ENCODE data around the gene PRR29. TPM values are rescaled to one million over a fixed set of nuclear protein-coding genes. Genes with fewer than 3 reads are reported as not detected.

The PRR29 gene
- total RNA-seq, 1 experiment from 2014 or later, result not detected

DNA sequence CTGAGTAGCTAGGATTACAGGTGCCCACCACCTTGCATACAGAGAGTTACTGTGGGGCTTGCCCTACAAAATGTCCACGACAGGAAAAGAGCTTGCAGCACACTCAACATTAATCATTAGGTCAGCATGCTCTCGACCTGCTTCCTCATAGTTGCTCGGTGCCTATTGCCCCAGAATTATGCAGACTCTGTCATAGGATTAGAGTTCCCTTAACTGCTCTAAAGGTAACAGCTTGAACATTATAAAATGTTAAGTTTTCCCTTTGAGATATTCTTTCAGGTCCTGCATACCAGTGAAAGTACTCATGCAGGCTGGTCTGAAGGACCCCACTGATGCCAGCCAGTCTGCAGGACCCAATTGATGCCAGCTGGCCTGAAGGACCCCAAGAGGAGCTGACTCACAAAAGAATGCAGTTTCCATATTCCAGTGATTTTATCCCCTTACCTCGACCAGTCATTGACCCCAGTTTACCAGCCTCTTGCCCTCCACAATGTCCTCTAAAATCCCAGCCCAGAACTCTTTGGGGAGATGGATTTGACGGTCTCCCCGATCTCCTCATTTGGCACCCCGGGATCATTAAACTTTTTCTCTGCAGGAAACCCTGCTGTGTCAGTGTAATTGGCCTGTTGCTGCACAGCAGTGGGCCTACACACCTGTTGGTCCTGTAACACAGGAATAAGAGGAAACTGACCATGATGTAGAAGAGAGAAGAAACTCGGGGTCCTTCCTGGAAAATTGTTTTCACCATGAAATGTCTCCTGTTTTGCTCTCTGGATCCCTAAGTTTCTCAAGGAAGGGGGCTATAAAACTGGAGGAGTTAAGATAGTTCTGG is 11.6 kb downstream of the PRR29 start:
- no peaks in the 10 kb centered on the region for H3K9me3 ChIP-seq (ENCODE audit: low read depth, low read length, poor library complexity, severe bottlenecking)
- no peak overlapping the region for H3K27ac ChIP-seq (ENCODE audit: low read depth, low read length, poor library complexity, severe bottlenecking)
- no peak overlapping the region for H3K4me3 ChIP-seq (ENCODE audit: low read depth, low read length, poor library complexity, severe bottlenecking)
- H3K36me3 ChIP-seq (ENCODE audit: insufficient read depth, low read length, poor library complexity, severe bottlenecking), result no peaks in the 10 kb centered on the region
- ChIA-PET POLR2A (ENCODE audit: low non-redundant PET) (no interaction called here), CTCF (no interaction called here)
- intact Hi-C loops (cut with micrococcal nuclease; ENCODE audit: unreplicated experiment), result no loop called here
- TF ChIP-seq, protein P1, sequence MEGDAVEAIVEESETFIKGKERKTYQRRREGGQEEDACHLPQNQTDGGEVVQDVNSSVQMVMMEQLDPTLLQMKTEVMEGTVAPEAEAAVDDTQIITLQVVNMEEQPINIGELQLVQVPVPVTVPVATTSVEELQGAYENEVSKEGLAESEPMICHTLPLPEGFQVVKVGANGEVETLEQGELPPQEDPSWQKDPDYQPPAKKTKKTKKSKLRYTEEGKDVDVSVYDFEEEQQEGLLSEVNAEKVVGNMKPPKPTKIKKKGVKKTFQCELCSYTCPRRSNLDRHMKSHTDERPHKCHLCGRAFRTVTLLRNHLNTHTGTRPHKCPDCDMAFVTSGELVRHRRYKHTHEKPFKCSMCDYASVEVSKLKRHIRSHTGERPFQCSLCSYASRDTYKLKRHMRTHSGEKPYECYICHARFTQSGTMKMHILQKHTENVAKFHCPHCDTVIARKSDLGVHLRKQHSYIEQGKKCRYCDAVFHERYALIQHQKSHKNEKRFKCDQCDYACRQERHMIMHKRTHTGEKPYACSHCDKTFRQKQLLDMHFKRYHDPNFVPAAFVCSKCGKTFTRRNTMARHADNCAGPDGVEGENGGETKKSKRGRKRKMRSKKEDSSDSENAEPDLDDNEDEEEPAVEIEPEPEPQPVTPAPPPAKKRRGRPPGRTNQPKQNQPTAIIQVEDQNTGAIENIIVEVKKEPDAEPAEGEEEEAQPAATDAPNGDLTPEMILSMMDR (conservative IDR thresholded peaks at IDR 0.05; ENCODE audit: low read depth, low read length), result no peak
- TF ChIP-seq EZH2 (IDR thresholded peaks at IDR 0.05; ENCODE audit: borderline replicate concordance, low read depth, low read length, poor library complexity, severe bottlenecking), result no peak
- no TSS peak for BruUV-seq (replicated peaks)
- no peaks in the 10 kb centered on the region for H3K4me1 ChIP-seq (ENCODE audit: insufficient read depth, low read length, poor library complexity, severe bottlenecking)
- no peak for DNase-seq (ENCODE audit: low spot score)
- peaks cover 3% of the 10 kb centered on the region for H3K27me3 ChIP-seq (replicated peaks; ENCODE audit: insufficient read depth, low read depth, low read length, poor library complexity)

DNA sequence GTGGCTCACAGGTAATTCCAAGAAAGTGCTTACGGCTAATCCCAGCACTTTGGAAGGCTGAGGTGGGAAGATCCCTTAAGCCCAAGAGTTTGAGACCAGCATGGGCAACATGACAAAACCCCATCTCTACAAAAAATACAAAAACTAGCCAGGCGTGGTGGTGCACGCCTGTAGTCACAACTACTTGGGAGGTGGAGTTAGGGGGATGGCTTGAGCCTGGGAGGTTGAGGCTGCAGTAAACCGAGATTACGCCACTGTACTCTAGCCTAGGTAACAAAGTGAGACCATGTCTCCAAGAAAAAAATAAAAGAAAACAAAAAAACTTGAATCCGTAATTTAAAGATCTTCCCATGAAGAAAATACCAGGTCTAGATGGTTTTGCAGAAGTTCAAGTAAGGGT is 17.3 kb downstream of the PRR29 start:
- Histone ChIP-seq H3K4me3 (ENCODE audit: low read depth, low read length, poor library complexity, severe bottlenecking) (no peak overlapping the region), H3K27me3 (replicated peaks; ENCODE audit: insufficient read depth, low read depth, low read length, poor library complexity) (peaks cover 2% of the 10 kb centered on the region)

DNA sequence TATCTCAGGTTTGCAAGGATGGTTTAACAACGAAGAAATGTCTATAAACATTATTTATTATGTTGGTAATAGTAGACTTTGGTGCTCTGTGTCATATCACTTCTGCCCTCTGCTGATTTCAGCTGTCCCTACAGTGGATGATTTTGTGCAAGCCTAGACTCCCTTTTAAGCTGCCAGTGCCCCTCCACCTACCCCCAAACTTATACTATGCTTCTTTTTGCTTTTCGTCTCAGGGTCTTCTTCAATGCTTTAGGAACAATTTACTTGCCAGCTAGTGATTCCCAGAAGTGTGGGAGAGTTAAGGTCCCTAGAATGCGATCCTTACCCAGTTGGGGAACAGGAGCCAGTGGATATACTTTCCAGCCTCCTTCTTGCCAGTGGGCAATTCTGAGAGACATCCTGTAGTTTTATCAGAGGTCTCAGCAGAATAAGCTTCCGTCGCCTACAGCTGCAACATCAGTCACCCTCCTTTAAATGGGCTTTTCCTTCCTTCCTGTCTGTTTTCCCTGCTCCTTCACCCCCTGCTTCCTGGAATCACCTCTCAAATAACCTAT is 18.2 kb downstream of the PRR29 start:
- POLR2A ChIA-PET (ENCODE audit: low non-redundant PET), result interaction anchor here (0.6 kb wide), 1 partner anchor 395 kb away, joined by 3 read pairs; no protein-coding TSS in a partner anchor
- no peaks in the 10 kb centered on the region for H3K4me1 ChIP-seq (ENCODE audit: insufficient read depth, low read length, poor library complexity, severe bottlenecking)
- CTCF ChIA-PET, result interaction anchor here (1.2 kb wide), 1 partner anchor 9 kb away, joined by 5 read pairs; no protein-coding TSS in a partner anchor
- no peaks in the 10 kb centered on the region for H3K36me3 ChIP-seq (ENCODE audit: insufficient read depth, low read length, poor library complexity, severe bottlenecking)
- no peak overlapping the region for H3K27ac ChIP-seq (ENCODE audit: low read depth, low read length, poor library complexity, severe bottlenecking)
- intact Hi-C loops (cut with micrococcal nuclease; ENCODE audit: unreplicated experiment), result no loop called here
- DNase-seq (ENCODE audit: low spot score), result no peak
- TF ChIP-seq, protein P1 (conservative IDR thresholded peaks at IDR 0.05; ENCODE audit: low read depth, low read length), result peak; percentile 26; the same call in 1 of the 2 replicates
- TF ChIP-seq EZH2 (IDR thresholded peaks at IDR 0.05; ENCODE audit: borderline replicate concordance, low read depth, low read length, poor library complexity, severe bottlenecking), result no peak
- no peak overlapping the region for H3K4me3 ChIP-seq (ENCODE audit: low read depth, low read length, poor library complexity, severe bottlenecking)
- no TSS peak for BruUV-seq (replicated peaks)
- H3K9me3 ChIP-seq (ENCODE audit: low read depth, low read length, poor library complexity, severe bottlenecking), result no peaks in the 10 kb centered on the region
- no peaks in the 10 kb centered on the region for H3K27me3 ChIP-seq (replicated peaks; ENCODE audit: insufficient read depth, low read depth, low read length, poor library complexity)

More for the DNA sequence above, 17.3 kb downstream of the PRR29 start:
- H3K9me3 ChIP-seq (ENCODE audit: low read depth, low read length, poor library complexity, severe bottlenecking), result no peaks in the 10 kb centered on the region
- no peaks in the 10 kb centered on the region for H3K36me3 ChIP-seq (ENCODE audit: insufficient read depth, low read length, poor library complexity, severe bottlenecking)
- H3K4me1 ChIP-seq (ENCODE audit: insufficient read depth, low read length, poor library complexity, severe bottlenecking), result no peaks in the 10 kb centered on the region
- POLR2A ChIA-PET (ENCODE audit: low non-redundant PET), result no interaction called here
- no peak overlapping the region for H3K27ac ChIP-seq (ENCODE audit: low read depth, low read length, poor library complexity, severe bottlenecking)
- no TSS peak for BruUV-seq (replicated peaks)
- TF ChIP-seq EZH2 (IDR thresholded peaks at IDR 0.05; ENCODE audit: borderline replicate concordance, low read depth, low read length, poor library complexity, severe bottlenecking), result no peak
- TF ChIP-seq, protein P1 (conservative IDR thresholded peaks at IDR 0.05; ENCODE audit: low read depth, low read length), result no peak
- DNase-seq (ENCODE audit: low spot score), result no peak
- CTCF ChIA-PET, result no interaction called here
- intact Hi-C loops (cut with micrococcal nuclease; ENCODE audit: unreplicated experiment), result no loop called here
